NCI-H1436 treated with DMSO at 0.1 percent for 48 hours (cell line): Measurements from ENCODE around the gene GPR173.

Experiments used
- DNase-seq: peaks from one replicate; lab custom pipeline; 2025; lab: John Stamatoyannopoulos, UW

The GPR173 gene, protein sequence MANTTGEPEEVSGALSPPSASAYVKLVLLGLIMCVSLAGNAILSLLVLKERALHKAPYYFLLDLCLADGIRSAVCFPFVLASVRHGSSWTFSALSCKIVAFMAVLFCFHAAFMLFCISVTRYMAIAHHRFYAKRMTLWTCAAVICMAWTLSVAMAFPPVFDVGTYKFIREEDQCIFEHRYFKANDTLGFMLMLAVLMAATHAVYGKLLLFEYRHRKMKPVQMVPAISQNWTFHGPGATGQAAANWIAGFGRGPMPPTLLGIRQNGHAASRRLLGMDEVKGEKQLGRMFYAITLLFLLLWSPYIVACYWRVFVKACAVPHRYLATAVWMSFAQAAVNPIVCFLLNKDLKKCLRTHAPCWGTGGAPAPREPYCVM

DNA sequence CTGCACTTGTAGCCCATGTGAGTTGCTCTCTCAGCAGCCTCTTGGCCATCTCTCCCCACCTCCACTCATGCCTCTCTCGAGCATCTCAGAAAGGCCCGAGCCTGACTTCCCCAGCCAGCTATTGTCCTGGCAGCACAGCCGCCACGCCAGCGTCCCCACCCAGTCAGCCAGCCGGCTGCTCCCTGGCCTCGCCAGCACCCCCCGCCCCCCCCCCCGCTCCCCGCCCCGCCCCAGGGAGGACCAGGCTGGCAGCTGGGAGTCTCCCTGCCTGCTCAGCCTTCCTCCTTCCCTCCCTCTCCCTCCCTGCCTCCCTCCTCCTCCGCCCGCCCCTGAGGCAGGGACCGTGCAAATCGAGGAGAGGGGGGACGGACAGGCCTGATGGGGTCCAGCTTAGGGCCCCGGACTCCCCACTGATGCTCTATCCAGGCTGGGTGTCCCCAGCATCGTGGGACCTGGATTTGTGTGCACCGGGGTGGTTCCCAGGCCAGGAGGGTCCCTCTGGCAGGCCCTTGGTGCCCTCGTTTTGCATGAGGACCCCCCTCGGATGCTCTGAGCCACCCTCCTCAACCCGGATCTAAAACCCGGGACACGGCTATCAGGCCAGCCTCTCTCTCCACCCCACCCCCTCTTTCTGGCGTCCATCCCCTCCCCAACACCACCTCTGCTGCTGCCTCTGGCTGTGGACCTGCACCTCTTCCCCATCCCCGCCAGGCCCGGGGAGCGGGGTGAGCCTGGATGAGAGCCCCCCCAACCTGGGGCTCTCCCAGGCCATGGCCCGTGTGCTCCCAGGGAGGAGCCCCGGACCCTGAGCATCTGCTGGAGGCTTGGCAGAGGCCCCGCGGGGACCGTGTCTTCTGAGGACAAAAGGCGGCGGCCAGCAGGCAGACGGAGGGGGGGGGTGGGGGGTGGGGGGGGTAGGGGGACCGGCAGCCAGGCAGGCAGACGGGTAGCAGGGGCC, at the start of gene GPR173:
TSS of gene GPR173 (plus strand) at position 621 of the 958 bp plus-strand sequence. CDS start 27,833 bp downstream, outside the sequence.
- DNase-seq, result no peak

DNA sequence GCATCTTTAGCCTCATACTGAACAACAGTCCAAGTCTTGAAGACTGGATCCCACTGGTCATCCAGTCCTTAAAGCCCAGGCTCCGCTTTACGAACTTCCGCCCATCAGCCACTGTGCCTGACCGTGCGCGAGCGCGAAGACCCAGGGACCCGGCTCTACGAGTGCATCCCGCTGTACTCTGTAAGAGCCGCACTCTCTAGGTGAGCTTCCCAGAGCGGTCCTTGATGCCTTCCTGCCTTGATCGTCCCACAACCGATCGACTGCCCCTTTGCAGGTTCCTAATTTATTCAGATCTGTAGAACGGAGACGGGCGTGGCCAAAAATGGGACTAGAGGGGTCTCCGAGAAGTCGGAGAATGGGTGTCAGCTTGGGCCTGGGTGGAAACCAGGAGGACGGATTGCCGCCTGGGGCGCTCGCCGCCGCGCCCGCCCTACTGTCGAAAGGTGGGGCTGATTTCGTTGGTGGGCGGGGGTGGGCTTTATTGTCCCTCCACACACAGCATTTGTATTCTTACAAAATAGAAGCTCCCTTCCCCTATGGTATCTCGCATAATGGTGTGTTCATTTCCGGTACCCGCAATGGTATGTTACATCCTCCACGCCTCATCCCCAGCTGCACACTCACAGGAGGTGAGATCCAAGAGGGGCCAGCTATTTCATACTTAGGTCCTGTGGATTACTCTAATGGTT, 48.0 kb upstream of the GPR173 start:
- no peak for DNase-seq

DNA sequence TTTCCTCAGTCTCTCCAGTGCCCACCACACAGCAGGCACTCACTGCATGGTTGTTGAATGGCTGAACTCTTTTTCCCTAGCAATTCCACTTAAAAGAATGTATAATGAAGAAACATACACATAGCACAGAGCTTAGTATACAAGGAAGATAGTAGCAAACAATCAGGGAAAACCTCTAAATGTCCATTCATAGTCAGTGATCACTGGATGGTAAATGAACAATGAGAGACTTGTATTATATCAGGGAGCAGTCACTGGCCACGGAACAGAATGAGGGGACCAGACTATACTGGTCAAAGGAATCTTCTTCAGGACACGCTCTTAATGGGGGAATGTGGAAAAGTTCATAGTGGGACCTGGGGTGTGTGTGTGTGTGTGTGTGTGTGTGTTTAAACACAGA, 46.6 kb upstream of the GPR173 start:
- DNase-seq, result no peak

DNA sequence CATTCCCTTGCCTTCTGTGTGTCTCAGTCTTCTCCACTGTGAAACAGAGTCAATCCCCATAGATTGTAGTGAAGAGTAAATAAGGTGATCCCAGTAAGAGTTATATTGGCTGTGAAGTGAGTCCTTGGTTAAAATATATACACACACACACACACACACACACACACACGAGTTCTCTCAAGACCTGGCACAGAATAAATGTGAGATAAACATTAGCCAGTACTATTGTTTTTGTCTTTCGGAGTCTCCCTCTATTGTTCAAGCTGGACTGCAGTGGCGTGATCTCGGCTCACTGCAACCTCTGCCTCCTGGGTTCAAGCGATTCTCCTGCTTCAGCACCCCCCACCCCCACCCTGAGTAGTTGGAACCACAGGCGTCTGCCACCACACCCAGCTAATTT, 45.5 kb upstream of the GPR173 start:
- DNase-seq, result no peak

DNA sequence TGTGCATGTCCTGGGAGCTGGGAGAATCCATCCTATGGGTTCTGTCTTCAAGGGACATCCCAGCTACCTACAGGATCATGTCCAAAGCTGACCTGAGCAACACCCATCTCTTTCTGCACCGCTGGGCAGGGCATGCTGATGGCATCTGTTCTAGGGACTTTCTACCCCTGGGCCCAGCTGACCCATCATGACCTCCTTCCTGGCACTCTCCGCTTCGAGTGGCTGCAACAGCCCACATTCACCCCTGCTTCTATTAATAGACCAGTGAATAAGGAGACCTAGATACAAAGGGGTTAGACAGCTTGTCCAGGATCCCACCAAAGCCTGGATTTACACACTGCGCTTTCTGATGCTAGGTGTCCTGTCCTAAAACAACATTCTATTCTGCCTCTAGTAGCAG, 44.6 kb upstream of the GPR173 start:
- DNase-seq, result no peak

DNA sequence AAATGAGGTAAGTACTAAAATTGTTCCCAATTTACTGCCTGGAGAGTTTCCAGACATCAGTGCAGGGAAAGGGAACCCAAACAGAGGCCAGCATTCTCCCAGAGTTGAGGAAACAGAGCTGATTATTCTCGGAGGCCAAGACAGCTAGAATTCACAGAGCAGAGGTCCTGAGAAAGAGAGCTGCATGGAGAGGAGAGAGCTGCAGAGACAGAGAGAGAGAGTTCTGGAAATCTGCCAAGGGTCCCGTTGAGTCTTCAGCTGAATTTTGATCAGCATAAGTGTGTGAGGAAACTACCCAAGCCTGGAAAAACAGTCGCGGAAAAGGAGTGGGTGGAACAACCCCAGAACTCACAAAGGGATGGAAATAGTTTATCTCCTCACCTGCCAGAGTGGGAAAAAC, 43.8 kb upstream of the GPR173 start:
- no peak for DNase-seq

DNA sequence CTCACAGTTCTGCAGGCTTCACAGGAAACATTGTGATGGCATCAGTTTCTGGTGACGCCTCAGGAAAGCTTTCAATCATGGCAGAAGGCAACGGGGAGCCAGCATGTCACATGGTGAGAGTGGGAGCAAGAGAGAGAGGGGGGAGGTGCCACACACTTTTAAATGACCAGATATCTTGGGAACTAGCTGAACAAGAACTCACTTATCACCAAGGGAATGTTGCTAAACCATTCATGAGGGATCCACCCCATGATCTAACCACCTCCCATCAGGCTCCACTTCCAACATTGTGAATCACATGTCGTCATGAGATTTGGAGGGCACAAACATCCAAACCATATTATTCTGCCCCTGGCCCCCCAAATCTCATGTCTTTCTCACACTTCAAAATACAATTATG, 43.3 kb upstream of the GPR173 start:
- DNase-seq, result no peak

DNA sequence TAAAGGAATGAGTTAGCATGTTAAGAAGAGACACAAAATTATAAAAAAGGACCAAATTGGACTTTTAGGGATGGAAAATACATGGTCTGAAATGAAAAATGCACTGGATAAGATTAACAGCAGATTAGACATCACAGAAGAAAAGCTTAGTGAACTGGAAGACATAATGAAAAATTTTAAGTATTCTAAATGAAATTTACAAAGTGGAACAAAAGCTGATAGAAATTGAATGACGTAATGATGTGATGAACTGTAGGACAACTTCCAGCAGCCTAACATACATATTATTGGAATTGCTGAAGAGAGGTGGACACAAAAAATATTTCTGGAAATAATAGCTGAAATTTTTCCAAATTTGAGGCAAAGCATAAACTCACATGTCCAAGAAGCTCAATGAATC, 39.6 kb upstream of the GPR173 start:
- no peak for DNase-seq

DNA sequence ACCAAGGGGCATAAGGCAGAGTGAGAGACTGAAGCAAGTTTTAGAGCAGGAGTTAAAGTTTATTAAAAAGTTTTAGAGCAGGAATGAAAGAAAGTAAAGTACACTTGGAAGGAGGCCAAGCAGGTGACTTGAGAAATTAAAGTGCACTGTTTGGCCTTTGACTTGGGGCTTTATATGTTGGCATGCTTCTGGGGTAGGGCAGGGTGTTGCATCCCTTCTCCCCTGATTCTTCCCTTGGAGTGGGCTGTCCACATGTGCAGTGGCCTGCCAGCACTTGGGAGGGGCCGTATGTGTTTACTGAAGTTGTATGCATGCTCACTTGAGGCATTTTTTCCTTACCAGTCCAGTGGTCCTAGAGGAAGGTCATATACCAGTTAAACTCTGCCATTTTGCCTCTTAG, 35.3 kb upstream of the GPR173 start:
- no peak for DNase-seq

DNA sequence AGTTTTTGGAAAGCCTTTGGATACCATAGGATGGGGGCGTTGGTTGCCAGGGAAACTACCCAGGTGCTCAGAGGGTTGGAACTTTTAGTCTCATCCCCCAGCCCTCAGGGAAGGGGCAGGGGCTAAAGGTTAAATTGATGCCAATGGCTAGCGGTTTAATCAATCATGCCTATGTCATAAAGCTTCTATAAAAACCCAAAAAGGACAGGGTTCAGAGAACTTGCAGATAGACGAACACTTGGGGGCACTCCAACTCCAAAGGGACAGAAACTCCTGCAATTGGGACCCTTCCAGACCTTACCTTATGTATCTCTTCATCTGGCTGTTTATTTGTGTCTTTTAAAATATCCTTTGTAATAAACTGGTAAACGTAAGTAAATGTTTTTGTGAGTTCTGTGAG, 30.0 kb upstream of the GPR173 start:
- no peak for DNase-seq

DNA sequence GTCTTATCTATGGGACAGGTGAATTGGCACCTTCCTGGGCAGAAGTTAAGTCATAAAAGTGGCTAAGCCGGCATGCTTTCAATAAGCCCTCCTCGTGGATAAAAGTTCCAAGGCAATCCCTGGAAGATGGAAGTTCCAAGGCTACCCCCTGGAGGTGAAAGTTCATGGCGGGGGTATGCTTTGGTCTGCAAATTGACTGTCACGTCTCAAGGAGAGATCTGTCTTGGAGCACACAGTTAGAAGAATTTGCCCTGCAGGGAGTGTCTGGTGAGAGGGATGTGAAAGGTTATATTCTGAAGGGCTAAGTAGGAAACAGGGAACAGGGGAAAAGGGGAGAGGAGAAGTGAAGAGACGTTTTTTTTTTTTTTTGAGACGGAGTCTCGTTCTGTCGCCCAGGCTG, 26.2 kb upstream of the GPR173 start:
- DNase-seq, result no peak

DNA sequence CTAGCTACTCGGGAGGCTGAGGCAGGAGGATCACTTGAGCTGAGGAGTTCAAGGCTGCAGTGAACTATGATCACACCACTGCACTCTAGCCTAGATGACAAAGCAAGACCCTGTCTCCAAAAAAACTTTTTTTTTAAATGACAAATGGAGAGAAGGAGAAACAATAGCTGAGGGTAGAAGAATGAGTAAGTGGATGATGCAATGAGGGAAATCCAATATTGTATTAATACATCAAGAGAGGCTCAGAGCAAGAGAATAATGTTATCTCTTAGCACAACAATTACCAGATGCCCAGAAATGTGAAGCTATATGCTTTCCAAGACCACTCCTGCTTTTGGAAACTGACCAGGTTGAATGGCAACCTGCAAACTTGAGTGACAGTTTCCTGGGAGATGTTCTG, 19.9 kb upstream of the GPR173 start:
- DNase-seq, result no peak

DNA sequence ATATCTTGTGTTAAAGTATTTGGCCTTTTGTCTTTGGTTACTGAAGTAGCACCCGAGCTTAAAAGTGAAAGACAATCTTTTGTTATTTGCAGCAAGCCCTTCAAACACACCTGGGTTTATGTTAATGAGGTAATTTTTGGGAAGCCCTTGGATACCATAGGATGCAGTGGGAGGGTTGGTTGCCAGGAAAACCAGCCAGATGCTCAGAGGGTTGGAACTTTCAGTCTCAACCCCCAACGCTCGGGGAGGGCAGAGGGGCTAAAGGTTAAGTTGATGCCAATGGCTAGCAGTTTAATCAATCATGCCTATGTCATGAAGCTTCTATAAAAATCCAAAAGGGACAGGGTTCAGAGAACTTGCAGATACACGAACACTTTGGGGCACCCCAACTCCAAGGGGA, 17.2 kb upstream of the GPR173 start:
- DNase-seq, result no peak

DNA sequence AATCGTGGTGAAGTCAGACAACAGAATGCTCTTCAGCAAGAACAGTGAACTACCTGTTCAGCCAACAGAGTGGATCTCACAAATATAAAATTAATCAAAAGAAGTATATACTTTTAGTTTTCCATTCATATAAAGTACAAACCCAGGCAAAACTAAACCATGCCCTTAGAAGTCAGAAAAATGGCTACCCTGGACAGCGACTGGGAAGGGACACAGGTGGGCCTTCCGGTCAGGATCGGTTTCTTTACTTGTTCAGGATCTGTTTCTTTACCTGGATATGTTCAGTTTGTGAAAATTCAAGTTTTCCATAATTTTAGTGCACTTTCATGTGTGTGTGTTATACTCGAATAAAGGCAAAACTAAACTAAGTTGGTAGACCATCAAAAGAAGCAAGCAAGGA, 12.4 kb upstream of the GPR173 start:
- DNase-seq, result no peak

DNA sequence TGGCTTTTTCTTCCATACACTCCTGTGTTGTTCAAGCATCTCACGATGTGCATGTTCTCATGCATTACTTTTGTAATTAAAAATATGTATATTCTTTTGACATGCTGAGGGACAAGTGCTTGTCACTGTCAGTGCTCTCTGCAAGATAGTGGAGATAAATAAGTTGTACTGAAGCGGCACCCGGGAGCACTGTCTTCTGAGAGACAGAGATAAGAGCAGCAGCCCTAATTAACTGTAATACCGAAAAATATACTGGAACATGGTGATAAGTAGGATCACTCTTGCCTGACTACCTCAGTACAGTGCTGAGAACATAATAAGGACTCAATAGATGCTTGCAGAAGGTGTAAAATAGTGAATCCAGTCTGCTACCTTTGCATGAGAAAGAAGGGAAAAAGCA, 9.4 kb upstream of the GPR173 start:
- no peak for DNase-seq

DNA sequence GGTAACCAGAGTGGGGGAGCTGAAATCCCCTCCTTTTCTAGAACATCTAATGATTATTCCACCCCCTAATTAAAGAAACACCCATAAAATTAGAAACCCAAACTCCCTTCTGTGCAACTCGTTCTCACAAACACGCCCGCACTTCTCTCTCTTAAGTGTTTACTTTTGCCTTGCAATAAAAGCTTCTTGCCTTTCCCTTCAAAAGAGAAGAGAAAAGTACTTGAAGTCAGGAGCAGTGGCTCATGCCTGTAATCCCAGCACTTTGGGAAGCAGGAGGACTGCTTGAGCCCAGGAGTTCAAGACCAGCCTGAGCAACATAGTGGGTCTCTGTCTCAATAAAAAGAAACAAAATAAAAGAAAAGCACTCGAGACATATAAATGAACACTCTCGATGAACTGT, 3.6 kb upstream of the GPR173 start:
- peak; percentile 31 for DNase-seq

DNA sequence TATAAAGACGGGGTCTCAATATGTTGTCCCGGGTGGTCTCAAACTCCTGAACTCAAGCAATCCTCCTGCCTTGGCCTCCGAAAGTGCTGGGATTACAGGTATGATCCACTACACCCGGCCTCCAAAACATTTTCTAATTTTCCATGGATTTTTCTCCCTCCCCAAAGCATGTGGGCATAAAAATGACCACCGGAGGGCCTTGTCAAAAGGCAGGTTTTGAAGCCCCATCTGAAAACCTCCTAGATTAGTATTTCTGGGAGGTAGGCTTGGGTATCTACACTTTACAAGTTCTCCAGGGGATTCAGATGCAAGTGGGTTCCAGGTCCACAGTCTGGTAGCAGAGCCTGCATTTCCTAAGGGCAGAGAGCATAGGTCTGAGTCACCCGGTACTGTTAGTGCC, 1.4 kb upstream of the GPR173 start:
- DNase-seq, result no peak

DNA sequence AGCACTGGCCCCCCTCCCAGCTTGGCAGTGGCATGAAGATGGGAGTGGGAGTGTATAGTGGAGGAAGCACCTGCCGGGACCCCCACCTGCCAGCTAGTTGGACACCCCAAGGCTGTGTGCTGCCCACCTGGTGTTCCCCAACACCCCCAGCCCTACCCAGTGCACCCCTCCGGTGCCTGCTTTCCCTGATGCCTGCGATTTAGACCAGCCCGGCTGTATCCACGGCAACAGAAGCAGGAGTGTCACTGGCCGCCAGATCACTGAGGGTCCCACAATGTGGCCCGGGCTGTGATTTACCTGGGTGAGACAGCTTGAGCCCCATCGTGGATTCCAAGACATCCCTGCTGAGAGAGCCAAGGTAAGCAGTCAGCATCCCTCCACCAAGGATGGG, 533 bp downstream of the GPR173 start:
- no peak for DNase-seq

DNA sequence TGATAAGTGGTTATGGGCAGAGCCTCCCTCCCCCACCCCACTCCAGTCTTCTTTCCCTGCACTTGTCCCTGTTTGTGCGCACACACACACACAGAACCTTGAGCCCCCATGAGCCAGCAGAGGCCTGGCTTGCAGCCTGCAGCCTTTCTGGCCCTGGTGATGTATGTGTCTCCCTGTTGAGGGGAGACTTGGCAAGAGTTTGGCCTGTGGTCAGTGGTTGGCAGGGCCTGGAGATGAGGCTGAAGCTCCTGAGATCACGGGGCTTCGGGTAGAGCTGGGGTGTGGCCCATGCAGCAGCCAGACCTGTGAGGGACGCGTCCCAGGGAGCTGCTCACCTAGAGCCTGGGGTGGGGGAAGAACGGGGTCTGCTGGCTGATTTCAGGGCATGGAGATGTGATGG, 2.3 kb downstream of the GPR173 start:
- no peak for DNase-seq

DNA sequence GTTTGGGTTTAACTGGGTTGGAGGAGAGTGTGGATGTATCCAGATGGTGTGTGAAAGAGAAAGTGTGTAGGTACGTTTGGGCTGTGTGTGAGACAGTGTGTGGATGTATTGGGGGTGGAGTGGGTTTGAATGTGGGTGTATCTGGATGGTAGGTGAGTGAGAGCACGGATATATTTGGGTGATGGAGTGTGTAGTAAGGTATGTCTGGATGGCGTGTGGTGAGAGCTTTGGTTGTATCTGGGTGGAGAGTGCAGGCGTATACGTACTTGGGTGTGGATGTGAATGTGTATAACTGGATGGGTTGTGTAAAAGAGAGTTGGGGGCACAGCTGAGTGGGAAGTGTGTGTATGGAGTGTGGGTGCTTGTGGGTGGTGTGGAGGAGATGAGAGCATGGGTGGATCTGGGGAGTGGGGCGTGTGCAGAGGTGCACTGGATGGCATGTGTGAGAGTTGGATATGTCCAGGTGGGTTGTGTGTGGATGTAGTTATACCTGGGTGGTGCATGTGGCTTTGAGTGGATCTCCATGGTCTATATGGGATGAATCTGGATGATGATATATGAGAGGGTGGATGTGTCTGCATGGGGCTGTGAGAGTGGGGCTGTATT, 6.8 kb downstream of the GPR173 start:
- no peak for DNase-seq

DNA sequence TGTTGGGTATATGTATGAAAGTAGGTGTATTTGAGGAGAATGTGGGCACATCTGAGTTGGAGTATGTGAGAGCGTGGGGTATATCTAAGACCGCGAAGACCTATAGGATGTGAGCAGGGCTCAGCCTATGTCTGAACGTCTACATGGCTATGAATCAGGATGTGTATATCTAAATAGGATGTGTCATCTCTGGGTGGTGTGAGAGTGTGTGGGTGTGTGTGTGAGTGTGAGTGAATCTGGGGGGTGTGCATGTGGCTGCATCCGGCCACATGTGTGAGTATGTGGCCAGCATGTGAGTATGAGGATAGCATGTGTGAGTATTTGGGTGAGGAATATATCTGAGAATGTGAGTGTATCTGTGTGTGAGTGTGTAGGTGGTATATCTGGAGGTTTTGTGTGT, 7.7 kb downstream of the GPR173 start:
- no peak for DNase-seq

DNA sequence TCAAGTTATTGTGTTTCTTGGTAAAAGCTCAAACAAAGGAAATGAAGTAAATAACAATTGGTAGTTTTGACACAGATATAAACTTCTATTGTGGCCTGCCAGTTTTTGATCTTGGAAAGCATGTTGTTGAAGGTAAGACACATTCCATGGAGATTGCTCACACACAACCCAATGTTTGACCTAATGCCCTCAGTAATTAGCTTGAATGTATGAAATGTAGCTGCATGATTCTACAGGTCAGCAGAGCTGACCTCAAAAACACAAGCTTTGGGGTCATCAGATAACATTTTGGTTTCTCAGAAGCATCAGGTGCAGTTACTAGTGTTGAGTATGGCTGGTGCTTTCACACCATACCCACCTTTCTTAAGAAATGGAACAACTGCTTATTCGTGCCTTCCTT, 16.5 kb downstream of the GPR173 start:
- DNase-seq, result no peak
